ENCODE results near the gene BIRC2. TPM values are rescaled to one million over a fixed set of nuclear protein-coding genes. Genes with fewer than 3 reads are reported as not detected.
"Not testable (repeated sequence)": the region's sequence is repeated elsewhere in the genome, so short reads cannot be mapped to it uniquely, and the experiment has no call there.

The BIRC2 gene
- total and polyA plus RNA-seq, 7 donors: 22.5 to 55.1 (median 30.2) TPM

DNA sequence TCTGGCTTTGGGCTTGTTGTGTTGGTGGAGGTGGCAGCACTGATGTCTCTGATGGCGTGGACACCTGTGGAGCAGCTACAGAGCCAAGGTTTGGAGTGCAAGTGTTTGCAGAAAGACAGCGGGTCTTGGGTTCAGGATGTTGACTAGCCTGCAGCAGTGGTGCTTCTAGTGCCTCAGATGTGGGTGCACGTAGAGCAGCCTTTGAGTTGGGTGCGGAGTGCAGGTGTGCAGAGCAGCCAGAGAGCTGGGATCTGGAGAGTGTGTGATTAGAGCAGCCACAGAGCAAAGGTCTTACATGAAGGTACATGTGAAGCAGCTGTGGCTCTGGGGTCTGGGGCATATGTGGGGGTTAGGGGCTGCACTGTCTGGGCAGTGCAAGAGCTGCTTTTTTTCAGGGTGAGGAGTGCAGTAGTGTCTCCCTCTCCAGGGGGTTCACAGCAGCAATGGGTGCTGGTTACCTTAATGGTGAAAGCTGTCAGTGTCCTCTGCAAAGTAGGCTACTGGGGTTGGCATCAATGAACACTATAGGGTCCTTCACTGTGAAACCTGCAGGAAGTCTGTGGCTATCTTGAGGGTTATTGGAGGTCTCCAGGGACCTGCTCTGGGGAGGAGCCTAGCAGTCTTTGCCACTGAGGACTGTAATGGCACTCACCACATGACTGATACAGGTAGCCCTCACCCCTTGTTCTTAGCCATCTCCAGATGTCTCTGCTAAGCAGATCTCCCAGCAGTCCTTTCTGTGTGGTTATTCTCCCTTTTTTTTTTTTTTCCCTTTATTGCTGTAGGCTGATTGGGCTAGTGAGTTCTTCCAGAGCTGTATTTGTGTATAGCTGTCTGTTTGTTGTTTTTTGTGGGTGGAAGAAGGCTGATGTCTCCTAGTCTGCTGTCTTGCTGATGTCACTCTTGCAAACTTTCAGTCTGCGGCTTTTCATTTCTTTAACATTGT, 14.3 kb downstream of the BIRC2 start:
- H3K9me3 ChIP-seq: peaks cover 9% of the 10 kb centered on the region
- no peak for ATAC-seq
- intact Hi-C loops (cut with DNase I): no loop called here
- H3K27me3 ChIP-seq (ENCODE audit: insufficient read depth in 3 of 3, low read length in 2 of 3): no peaks in the 10 kb centered on the region
- H3K36me3 ChIP-seq (ENCODE audit: insufficient read depth in 1 of 2, low read depth in 1 of 2): peaks cover 13 to 79% of the 10 kb centered on the region in 2 donors
- no peak for DNase-seq
- H3K4me3 ChIP-seq: no peak overlapping the region
- H3K4me1 ChIP-seq: no peaks in the 10 kb centered on the region
- no peak for TF ChIP-seq CTCF (IDR thresholded peaks at IDR 0.05)
- WGBS, 3 donors: 97 to 99% (median 98%) methylated on average over 5 of the region's 5 CpGs
- no peak overlapping the region for H3K27ac ChIP-seq

- DNase-seq (no peak), ATAC-seq (no peak)
- 67 to 89% (median 70%) methylated on average over 1 of the region's 1 CpG for WGBS, 3 donors
- Histone ChIP-seq H3K4me3 (no peak overlapping the region), H3K4me1 (no peaks in the 10 kb centered on the region), H3K27me3 (ENCODE audit: insufficient read depth in 3 of 3, low read length in 2 of 3) (no peaks in the 10 kb centered on the region), H3K27ac (no peak overlapping the region), H3K9me3 (peaks cover under 1% of the 10 kb centered on the region), H3K36me3 (ENCODE audit: insufficient read depth in 1 of 2, low read depth in 1 of 2) (peaks cover 13 to 88% of the 10 kb centered on the region in 2 donors)
- intact Hi-C loops (cut with DNase I): no loop called here
- TF ChIP-seq CTCF (IDR thresholded peaks at IDR 0.05): no peak
Observed at GRCh38 chr11:102364991-102365390, 18.0 kb downstream of the BIRC2 start.

- intact Hi-C loops (cut with DNase I): no loop called here
- Histone ChIP-seq H3K4me3 (no peak overlapping the region), H3K27me3 (ENCODE audit: insufficient read depth in 3 of 3, low read length in 2 of 3) (no peaks in the 10 kb centered on the region), H3K36me3 (ENCODE audit: insufficient read depth in 1 of 2, low read depth in 1 of 2) (peaks cover 9 to 67% of the 10 kb centered on the region in 2 donors), H3K27ac (no peak overlapping the region), H3K4me1 (no peaks in the 10 kb centered on the region), H3K9me3 (no peaks in the 10 kb centered on the region)
- 42 to 46% (median 46%) methylated on average over 6 of the region's 6 CpGs for WGBS, 3 donors
- peak; percentile 8 for TF ChIP-seq CTCF (IDR thresholded peaks at IDR 0.05)
- ATAC-seq (no peak), DNase-seq (no peak)
Observed at GRCh38 chr11:102367364-102367763, 20.4 kb downstream of the BIRC2 start.

DNA sequence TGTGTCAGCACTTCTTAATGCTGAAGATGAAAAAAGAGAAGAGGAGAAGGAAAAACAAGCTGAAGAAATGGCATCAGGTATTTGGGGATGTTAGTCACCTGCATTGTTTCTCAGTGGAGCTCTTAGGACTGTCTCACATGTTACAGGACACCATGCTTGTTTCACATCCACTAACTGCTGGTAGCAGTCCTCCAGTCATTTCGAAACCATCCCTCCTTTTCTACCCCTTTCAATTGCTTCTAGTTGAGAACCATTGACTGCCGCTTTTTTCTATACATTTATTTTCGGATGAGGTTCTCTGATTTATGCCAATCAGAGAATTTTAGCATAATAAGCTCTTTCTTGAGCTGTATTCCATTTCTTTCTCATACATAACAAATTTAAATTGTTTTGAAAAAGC, 21.5 kb downstream of the BIRC2 start:
- Histone ChIP-seq H3K9me3 (no peaks in the 10 kb centered on the region), H3K36me3 (ENCODE audit: insufficient read depth in 1 of 2, low read depth in 1 of 2) (peaks cover 9 to 56% of the 10 kb centered on the region in 2 donors), H3K4me3 (no peak overlapping the region), H3K27me3 (ENCODE audit: insufficient read depth in 3 of 3, low read length in 2 of 3) (no peaks in the 10 kb centered on the region), H3K27ac (no peak overlapping the region), H3K4me1 (no peaks in the 10 kb centered on the region)
- no peak for DNase-seq
- TF ChIP-seq CTCF (IDR thresholded peaks at IDR 0.05): no peak
- WGBS, 3 donors: 94 to 97% (median 96%) methylated on average over 3 of the region's 3 CpGs
- intact Hi-C loops (cut with DNase I): no loop called here
- ATAC-seq: no peak

GRCh38 chr11:102374633-102375424, 27.8 kb downstream of the BIRC2 start:
- H3K27ac ChIP-seq; H3K4me3 ChIP-seq; H3K4me1 ChIP-seq; intact Hi-C loops (cut with DNase I); DNase-seq; H3K9me3 ChIP-seq; ATAC-seq; H3K27me3 ChIP-seq (ENCODE audit: insufficient read depth in 3 of 3, low read length in 2 of 3): not testable (repeated sequence)
- H3K36me3 ChIP-seq (ENCODE audit: insufficient read depth in 1 of 2, low read depth in 1 of 2): peaks cover 4 to 34% of the 10 kb centered on the region in 2 donors
- WGBS, 3 donors: 86 to 89% (median 89%) methylated on average over 29 to 31 of the region's 31 CpGs
